ENCODE measurements around the gene EXOC4.

EXOC4 gene

DNA sequence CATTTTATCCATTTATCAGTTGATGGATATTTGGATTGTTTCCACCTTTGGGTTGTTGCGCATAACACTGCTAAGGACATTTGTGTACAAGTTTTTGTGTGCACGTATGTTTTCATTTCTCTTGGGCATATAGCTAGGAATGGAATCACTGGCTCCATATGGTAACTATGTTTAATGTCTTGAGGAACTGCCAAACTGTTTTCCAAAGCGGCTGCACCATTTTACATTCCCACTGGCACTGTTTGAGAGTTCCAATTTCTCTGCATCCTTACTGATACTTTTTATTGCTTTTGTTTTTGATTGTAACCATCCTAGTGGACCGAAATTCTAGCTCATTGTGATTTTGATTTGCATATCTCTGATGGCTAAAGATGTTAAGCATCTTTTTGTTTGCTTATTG is 118.7 kb downstream of the EXOC4 start:
- Mint-ChIP-seq H3K36me3 (peaks cover 13 to 25% of the 10 kb centered on the region in 2 donors), H3K27ac (no peak overlapping the region), H3K9me3 (peaks cover 0 to 1% of the 10 kb centered on the region in 2 donors), H3K4me3 (no peak overlapping the region), H3K27me3 (no peaks in the 10 kb centered on the region), H3K4me1 (peaks cover 3 to 14% of the 10 kb centered on the region in 2 donors)
- ATAC-seq (replicated peaks) (no peak), DNase-seq (no peak)

DNA sequence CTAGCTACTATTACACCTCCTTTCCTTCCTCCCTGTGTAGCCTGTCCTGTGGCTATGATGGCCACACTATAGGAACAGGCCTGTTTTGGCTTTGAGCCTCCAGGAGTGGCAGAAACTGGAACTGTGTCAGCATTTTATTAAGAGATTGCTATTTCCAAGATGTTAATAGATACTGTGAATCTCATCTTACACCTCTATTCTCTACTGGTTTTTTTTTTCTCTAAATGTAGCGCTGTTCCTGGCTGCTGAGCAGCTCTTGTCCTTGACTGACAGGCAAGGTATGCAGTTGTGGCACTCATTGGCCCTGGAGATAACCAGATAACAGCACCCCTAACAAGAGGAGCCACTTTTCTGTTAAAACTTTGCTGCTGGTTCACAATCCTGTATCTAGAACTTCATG is 119.5 kb downstream of the EXOC4 start:
- DNase-seq (no peak), ATAC-seq (replicated peaks) (no peak)
- Mint-ChIP-seq H3K27me3 (no peaks in the 10 kb centered on the region), H3K4me3 (no peak overlapping the region), H3K4me1 (peaks cover 3 to 14% of the 10 kb centered on the region in 2 donors), H3K36me3 (peaks cover 15 to 25% of the 10 kb centered on the region in 2 donors), H3K27ac (no peak overlapping the region), H3K9me3 (peaks cover 1 to 2% of the 10 kb centered on the region in 2 donors)

DNA sequence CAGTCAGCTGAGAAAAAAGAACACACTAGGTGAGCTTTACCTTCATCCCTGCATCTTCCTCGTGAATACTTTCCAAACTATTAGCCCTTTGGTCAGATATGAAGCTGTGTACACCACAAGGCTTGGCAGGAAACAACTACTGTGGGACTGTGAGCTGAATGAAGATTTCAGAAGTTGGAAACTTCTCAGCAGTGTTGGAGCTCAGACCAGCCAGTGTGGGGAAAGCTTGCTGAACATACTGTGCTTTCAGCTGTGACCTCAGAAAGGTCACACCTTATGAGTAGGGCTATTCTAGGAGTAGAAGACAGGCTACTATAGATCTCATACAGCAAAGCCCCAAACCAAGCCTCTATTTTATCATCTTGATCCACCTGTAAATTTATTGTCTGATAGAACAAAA is 123.6 kb downstream of the EXOC4 start:
- ATAC-seq (replicated peaks) (peak; percentile 82 to 86), DNase-seq (no peak)
- H3K9me3 Mint-ChIP-seq, result peaks cover 4 to 7% of the 10 kb centered on the region in 2 donors
- H3K4me3 Mint-ChIP-seq, result no peak overlapping the region
- peaks cover 0 to 2% of the 10 kb centered on the region in 2 donors for H3K4me1 Mint-ChIP-seq
- no peak overlapping the region for H3K27ac Mint-ChIP-seq
- peaks cover 25 to 33% of the 10 kb centered on the region in 2 donors for H3K36me3 Mint-ChIP-seq
- no peaks in the 10 kb centered on the region for H3K27me3 Mint-ChIP-seq

DNA sequence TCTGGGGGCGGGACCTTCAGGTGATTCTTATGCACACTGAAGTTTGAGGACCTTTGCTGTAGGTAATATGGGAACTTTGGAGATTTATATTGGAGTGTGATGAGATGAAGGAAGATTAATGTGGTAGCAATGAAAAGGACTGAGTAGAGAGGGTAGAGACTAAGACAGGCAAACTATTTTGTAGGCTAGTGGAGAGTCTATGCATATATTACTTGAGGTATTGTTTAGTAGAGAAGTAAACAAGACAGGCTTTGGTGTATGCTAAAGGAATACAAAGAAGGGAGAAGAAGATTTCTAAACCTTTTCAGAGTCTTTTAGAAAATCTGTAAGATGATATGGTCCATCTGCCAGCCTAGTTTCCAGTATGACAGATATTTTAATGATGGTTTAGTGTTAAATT is 129.1 kb downstream of the EXOC4 start:
- Mint-ChIP-seq H3K4me3 (no peak overlapping the region), H3K36me3 (peaks cover 22 to 24% of the 10 kb centered on the region in 2 donors), H3K27me3 (no peaks in the 10 kb centered on the region), H3K9me3 (peaks cover 4 to 7% of the 10 kb centered on the region in 2 donors), H3K27ac (no peak overlapping the region), H3K4me1 (peaks cover 0 to 4% of the 10 kb centered on the region in 2 donors)
- DNase-seq (no peak), ATAC-seq (replicated peaks) (no peak)

DNA sequence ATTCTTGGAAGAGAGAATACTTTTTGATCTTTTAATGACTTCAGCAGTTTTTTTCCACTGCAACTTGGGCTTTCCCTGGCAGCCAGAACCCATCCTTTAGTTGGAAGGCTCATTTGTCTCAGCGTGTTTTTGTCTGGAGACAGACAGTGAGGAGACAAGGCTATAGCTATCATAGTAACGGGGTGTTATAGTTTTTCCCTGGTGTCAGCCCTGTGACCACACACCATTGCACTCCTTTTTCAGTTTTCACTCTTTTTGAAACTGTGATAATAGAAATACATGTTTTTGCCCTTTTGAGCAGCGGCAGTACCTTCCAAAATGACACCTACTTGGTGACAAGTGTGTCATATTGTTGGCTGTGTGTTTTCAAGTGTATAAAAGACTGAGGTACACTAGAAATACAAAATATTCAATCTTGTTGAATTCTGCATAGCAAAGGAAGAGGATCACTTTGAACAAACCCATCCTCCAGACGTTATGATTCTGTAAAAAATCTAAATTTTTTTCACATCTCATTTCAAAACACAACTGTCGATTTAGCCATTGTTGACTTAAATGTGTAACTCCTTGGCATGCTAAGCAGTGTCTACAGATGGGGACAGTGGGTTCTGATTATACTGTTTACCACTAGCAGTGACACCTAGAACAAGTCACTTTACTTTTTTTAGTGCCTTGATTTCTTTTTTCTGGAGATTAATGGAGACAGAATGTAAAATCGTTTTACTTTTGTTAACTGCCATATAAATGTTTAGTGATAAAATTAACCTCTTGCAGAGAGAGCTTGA is 130.1 kb downstream of the EXOC4 start:
- peaks cover 23 to 27% of the 10 kb centered on the region in 2 donors for H3K36me3 Mint-ChIP-seq

DNA sequence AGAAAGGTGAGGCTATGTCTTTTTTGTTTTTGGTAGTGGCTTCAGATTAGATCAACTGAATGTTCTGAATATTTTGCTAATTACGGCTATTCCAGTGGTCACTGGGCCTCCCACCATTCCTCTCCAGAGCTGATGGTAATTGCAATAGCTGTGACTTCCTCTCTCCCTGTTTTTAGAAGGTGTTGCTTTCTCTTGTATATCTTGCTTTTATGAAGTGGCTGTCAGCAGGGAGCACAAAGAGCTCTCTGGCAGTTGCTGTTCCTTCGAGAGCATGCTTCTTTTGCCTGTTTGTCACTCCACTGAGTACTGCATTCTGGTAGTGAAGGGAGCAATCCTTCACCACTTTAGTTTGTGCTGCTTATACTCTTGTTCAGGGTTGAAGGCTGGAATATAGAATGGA is 133.3 kb downstream of the EXOC4 start:
- DNase-seq (no peak), ATAC-seq (replicated peaks) (no peak)
- H3K36me3 Mint-ChIP-seq, result peaks cover 30 to 37% of the 10 kb centered on the region in 2 donors
- H3K9me3 Mint-ChIP-seq, result peaks cover 7 to 11% of the 10 kb centered on the region in 2 donors
- no peaks in the 10 kb centered on the region for H3K27me3 Mint-ChIP-seq
- H3K4me3 Mint-ChIP-seq, result no peak overlapping the region
- no peak overlapping the region for H3K27ac Mint-ChIP-seq
- H3K4me1 Mint-ChIP-seq, result peaks cover 14 to 17% of the 10 kb centered on the region in 2 donors

More for the DNA sequence above, 130.1 kb downstream of the EXOC4 start:
- ATAC-seq (replicated peaks) (no peak), DNase-seq (no peak)
- Mint-ChIP-seq H3K4me3 (no peak overlapping the region), H3K9me3 (peaks cover 0 to 3% of the 10 kb centered on the region in 2 donors), H3K27me3 (no peaks in the 10 kb centered on the region), H3K4me1 (peaks cover 4 to 6% of the 10 kb centered on the region in 2 donors), H3K27ac (no peak overlapping the region)

DNA sequence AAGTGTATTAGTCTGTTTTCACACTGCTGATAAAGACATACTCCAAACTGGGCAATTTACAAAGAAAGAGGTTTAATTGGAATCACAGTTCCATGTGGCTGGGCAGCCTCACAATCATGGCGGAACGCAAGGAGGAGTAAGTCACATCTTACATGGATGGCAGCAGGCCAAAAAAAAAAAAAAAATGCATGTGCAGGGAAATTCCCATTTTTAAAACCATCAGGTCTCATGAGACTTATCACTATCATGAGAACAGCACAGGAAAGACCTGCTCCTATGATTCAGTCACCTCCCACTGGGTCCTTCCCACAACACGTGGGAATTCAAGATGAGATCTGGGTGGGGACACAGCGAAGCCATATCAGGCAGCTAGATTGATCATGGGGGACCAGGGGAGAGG is 136.8 kb downstream of the EXOC4 start:
- H3K27me3 Mint-ChIP-seq, result no peaks in the 10 kb centered on the region
- no peak overlapping the region for H3K27ac Mint-ChIP-seq
- H3K9me3 Mint-ChIP-seq, result peaks cover 7 to 11% of the 10 kb centered on the region in 2 donors
- peaks cover 26 to 31% of the 10 kb centered on the region in 2 donors for H3K36me3 Mint-ChIP-seq
- H3K4me1 Mint-ChIP-seq, result peaks cover 21 to 37% of the 10 kb centered on the region in 2 donors
- DNase-seq, result no peak
- H3K4me3 Mint-ChIP-seq, result no peak overlapping the region
- ATAC-seq (replicated peaks), result no peak

DNA sequence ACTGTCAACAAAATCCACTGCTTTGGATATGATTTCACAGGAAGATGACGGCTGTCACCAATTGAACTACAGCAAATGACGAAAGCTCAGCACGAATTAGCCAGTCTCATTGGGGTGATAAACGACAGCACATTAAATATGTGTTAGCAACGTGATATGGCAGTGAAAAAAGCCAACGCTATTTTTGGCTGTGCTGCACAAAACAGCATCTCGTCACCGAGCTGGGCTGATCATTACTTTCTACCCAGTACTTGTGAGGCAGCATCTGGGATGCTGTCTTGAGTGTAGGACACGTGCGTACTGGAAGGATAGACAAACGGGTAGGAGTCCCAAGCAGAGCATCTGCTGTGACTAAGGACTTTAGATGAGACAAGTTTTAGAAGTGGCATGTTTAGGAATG is 138.3 kb downstream of the EXOC4 start:
- no peak for DNase-seq
- peaks cover 21 to 38% of the 10 kb centered on the region in 2 donors for H3K4me1 Mint-ChIP-seq
- peaks cover 22 to 26% of the 10 kb centered on the region in 2 donors for H3K36me3 Mint-ChIP-seq
- no peak for ATAC-seq (replicated peaks)
- no peak overlapping the region for H3K4me3 Mint-ChIP-seq
- peaks cover 7 to 11% of the 10 kb centered on the region in 2 donors for H3K9me3 Mint-ChIP-seq
- no peaks in the 10 kb centered on the region for H3K27me3 Mint-ChIP-seq
- H3K27ac Mint-ChIP-seq, result no peak overlapping the region

DNA sequence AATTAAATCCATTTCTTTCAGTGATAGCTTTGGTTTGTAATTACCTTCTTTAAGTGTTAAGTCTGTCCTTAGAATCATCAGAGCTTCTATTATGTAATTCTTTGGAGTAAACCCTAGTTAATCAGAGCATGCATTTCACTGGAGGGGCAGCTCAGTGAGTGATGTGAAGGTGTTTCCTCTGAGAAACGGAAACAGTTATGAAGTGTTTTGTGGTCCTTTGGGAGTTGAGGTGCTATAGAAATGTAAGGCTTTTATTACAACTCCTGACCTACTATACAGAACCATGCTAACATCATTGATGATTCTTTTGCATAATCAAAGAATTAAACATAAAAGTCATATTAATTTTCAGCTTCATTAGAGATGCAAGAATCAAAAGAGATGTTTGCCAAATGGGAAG is 141.5 kb downstream of the EXOC4 start:
- peaks cover 16 to 33% of the 10 kb centered on the region in 2 donors for H3K4me1 Mint-ChIP-seq
- H3K36me3 Mint-ChIP-seq, result peaks cover 10 to 15% of the 10 kb centered on the region in 2 donors
- peaks cover 5 to 6% of the 10 kb centered on the region in 2 donors for H3K9me3 Mint-ChIP-seq
- H3K27ac Mint-ChIP-seq, result no peak overlapping the region
- ATAC-seq (replicated peaks) (peak; percentile 67 to 71), DNase-seq (no peak)
- no peak overlapping the region for H3K4me3 Mint-ChIP-seq
- H3K27me3 Mint-ChIP-seq, result no peaks in the 10 kb centered on the region

DNA sequence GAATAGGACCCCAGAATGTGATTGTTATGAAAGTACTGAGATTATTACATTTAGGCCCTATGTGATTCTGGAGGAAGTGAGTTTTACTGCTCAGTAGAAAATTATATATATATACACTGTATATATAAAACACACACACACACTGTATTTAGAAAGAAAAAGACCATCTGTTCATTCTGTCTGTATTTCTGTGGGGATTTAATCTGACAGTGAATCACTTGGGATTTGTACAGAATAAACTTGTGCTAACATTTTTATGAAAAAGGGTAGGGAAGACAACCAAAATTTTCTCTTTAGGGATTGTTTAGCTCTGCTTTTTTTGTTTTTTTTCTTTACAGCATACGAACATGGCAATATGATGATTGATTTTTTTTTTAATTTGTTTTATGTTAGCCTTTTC is 142.7 kb downstream of the EXOC4 start:
- Mint-ChIP-seq H3K4me1 (peaks cover 10 to 34% of the 10 kb centered on the region in 2 donors), H3K4me3 (no peak overlapping the region), H3K27ac (no peak overlapping the region), H3K27me3 (no peaks in the 10 kb centered on the region), H3K36me3 (peaks cover 0 to 4% of the 10 kb centered on the region in 2 donors), H3K9me3 (no peaks in the 10 kb centered on the region)
- ATAC-seq (replicated peaks) (no peak), DNase-seq (no peak)

DNA sequence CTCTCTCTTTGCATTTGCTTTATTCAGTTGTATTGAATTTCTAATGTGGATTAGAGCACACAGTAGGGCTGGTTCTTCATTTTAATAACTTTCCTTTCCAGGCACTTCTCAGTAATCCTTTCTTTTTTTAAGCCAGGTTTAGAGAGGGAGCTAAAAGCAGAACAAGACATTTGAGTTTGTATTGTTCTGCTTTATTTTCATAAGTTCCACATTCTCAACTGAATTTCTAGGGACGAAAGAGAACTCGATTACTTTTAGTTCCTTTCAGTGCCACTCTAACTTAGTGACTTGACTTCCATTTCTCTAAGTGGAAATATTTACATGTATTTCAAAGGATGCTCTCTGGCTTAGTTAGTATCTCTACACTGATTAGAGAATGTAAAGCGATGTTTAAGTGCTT is 145.6 kb downstream of the EXOC4 start:
- Mint-ChIP-seq H3K36me3 (peaks cover 0 to 4% of the 10 kb centered on the region in 2 donors), H3K27ac (no peak overlapping the region), H3K9me3 (no peaks in the 10 kb centered on the region), H3K27me3 (no peaks in the 10 kb centered on the region), H3K4me3 (no peak overlapping the region), H3K4me1 (peaks cover 8 to 35% of the 10 kb centered on the region in 2 donors)
- ATAC-seq (replicated peaks) (no peak), DNase-seq (no peak)

DNA sequence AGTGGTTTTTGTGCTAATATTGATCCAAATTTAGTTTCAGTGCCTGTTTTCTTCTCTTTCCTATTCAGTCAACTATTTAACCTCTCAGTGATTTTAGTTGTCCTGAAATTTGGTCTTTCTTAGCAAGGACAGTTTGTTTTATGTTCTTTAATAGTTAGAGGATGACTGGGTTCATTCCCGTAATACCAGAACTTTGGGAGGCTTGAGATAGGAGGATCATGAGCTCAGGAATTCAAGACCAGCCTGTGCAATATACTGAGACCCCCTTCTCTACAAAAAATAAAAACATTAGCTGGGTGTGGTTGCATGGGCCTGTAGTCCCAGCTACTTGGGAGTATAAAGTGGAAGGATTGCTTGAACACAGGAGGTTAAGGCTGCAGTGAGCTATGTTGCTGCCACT is 148.3 kb downstream of the EXOC4 start:
- DNase-seq, result no peak
- H3K9me3 Mint-ChIP-seq, result no peaks in the 10 kb centered on the region
- no peak overlapping the region for H3K4me3 Mint-ChIP-seq
- H3K27ac Mint-ChIP-seq, result no peak overlapping the region
- peaks cover 0 to 18% of the 10 kb centered on the region in 2 donors for H3K36me3 Mint-ChIP-seq
- H3K27me3 Mint-ChIP-seq, result no peaks in the 10 kb centered on the region
- no peak for ATAC-seq (replicated peaks)
- H3K4me1 Mint-ChIP-seq, result peaks cover 4 to 21% of the 10 kb centered on the region in 2 donors

DNA sequence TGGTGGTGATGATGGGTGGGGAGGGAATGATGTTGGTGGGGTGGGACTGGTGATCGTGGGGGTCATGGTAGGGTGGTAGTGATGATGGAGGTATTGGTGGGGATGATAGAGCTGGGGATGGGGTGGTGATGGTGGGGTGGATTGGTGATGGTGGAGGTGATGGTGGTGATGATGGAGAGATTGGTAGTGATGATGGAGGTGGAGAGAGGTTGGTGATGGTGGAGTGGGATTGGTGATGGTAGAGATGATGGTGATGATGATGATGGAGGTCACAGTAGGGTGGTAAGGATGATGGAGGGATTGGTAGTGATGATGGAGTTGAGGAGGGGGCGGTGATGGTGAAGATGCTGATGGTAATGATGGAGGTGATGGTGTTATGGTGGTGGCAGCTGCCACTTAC is 155.3 kb downstream of the EXOC4 start:
- peaks cover 10 to 28% of the 10 kb centered on the region in 2 donors for H3K36me3 Mint-ChIP-seq
- H3K9me3 Mint-ChIP-seq, result peaks cover 3 to 5% of the 10 kb centered on the region in 2 donors
- no peak overlapping the region for H3K4me3 Mint-ChIP-seq
- H3K27me3 Mint-ChIP-seq, result no peaks in the 10 kb centered on the region
- DNase-seq, result no peak
- H3K4me1 Mint-ChIP-seq, result peaks cover 12 to 16% of the 10 kb centered on the region in 2 donors
- H3K27ac Mint-ChIP-seq, result no peak overlapping the region
- ATAC-seq (replicated peaks), result no peak

DNA sequence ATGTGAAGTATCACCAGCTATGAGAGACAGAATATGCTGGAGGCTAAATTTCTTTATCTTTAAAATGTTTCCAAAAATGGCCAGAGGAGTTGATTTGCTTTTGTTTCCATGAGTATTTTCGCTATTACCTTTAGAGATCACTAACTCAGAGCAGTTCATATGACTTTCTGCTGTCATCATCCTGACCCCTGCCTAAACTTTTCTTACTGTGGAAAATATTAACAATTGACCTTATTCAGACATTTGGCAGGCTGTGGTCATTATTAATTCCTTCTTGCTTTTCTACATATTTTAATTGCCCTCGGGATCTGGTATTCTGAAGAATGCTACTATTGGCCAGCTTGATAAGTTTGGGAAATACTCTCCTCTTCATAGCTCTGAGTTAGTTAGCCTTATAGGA is 156.5 kb downstream of the EXOC4 start:
- H3K27me3 Mint-ChIP-seq, result no peaks in the 10 kb centered on the region
- no peak overlapping the region for H3K4me3 Mint-ChIP-seq
- peaks cover 10 to 24% of the 10 kb centered on the region in 2 donors for H3K36me3 Mint-ChIP-seq
- H3K9me3 Mint-ChIP-seq, result peaks cover 3 to 5% of the 10 kb centered on the region in 2 donors
- H3K27ac Mint-ChIP-seq, result no peak overlapping the region
- ATAC-seq (replicated peaks), result no peak
- H3K4me1 Mint-ChIP-seq, result peaks cover 12 to 16% of the 10 kb centered on the region in 2 donors
- DNase-seq, result no peak

DNA sequence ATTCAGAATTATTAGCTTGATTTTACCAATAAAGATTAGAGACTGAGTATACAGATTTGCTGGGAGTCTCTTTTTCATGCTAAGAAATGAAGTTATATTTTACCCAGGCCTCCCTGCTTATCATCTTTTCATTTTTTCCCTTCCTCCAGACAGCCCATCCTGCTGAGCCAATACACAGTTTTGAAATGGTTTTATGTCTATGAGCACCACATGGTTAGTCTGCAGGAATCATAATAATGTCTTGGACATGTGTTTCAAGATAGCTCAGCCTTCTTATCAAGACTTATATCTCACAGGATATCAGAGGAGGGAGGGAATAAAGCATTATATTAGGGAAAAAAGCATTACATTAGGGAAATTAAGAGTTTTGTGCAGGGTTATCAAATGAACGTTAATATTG is 157.1 kb downstream of the EXOC4 start:
- Mint-ChIP-seq H3K4me3 (no peak overlapping the region), H3K27ac (peak overlapping the region; percentile 74), H3K9me3 (peaks cover 3 to 5% of the 10 kb centered on the region in 2 donors), H3K4me1 (peaks cover 12 to 19% of the 10 kb centered on the region in 2 donors), H3K27me3 (no peaks in the 10 kb centered on the region), H3K36me3 (peaks cover 10 to 23% of the 10 kb centered on the region in 2 donors)
- no peak for DNase-seq
- ATAC-seq (replicated peaks), result no peak

Measured in stimulated activated naive B cell treated with anti-CD40 and anti-IgM and Interleukin-4, amounts not matched to agents 10 μg/mL and 1 μg/mL and 100 μg/mL, for 72 hours (primary cell).